SW480 (cell line): ENCODE data around the gene GSTA2.
"Not testable (repeated sequence)": the region's sequence is repeated elsewhere in the genome, so short reads cannot be mapped to it uniquely, and the experiment has no call there.

Experiments
- DNase-seq: peaks from one replicate; pipeline ENCODE4 v3.0.0-alpha.2; 2016; ENCODE audit warnings: low spot score

Gene GSTA2

GRCh38 chr6:52763322-52763916 is at the start of gene GSTA2:
GSTA2 (minus strand) TSS chr6:52763475; CDS start chr6:52757947, 5,528 bp downstream.
- not testable (repeated sequence) for DNase-seq

GRCh38 chr6:52809777-52810176 is 46.5 kb upstream of the GSTA2 start:
- not testable (repeated sequence) for DNase-seq

- DNase-seq: no peak
These were observed 45.4 kb upstream of the GSTA2 start for GRCh38 chr6:52808660-52809059.

GRCh38 chr6:52803668-52804255 is 40.5 kb upstream of the GSTA2 start, which contains the start of gene GSTA1:
GSTA1 (minus strand) TSS chr6:52803816; CDS start chr6:52799267, 4,549 bp downstream.
- DNase-seq: not testable (repeated sequence)

- DNase-seq: no peak
These were observed 39.5 kb upstream of the GSTA2 start for GRCh38 chr6:52802806-52803205.

- no peak for DNase-seq
These were observed 38.0 kb upstream of the GSTA2 start for GRCh38 chr6:52801188-52801841.

- not testable (repeated sequence) for DNase-seq
These were observed 36.0 kb upstream of the GSTA2 start for GRCh38 chr6:52799272-52799671.

- DNase-seq: not testable (repeated sequence)
These were observed 31.1 kb upstream of the GSTA2 start for GRCh38 chr6:52794366-52794765.

- no peak for DNase-seq
These were observed 27.6 kb upstream of the GSTA2 start for GRCh38 chr6:52790861-52791260.

GRCh38 chr6:52789658-52790057 is 26.4 kb upstream of the GSTA2 start:
- DNase-seq: not testable (repeated sequence)

GRCh38 chr6:52788478-52788877 is 25.2 kb upstream of the GSTA2 start:
- no peak for DNase-seq

- DNase-seq: no peak
These were observed 24.6 kb upstream of the GSTA2 start for GRCh38 chr6:52787917-52788316.

- DNase-seq: no peak
These were observed 23.1 kb upstream of the GSTA2 start for GRCh38 chr6:52786249-52786956.

GRCh38 chr6:52782696-52783274 is 19.5 kb upstream of the GSTA2 start:
- DNase-seq: not testable (repeated sequence)

GRCh38 chr6:52782209-52782608 is 18.9 kb upstream of the GSTA2 start:
- DNase-seq: not testable (repeated sequence)

- no peak for DNase-seq
These were observed 16.0 kb upstream of the GSTA2 start for GRCh38 chr6:52779237-52779636.

- DNase-seq: not testable (repeated sequence)
These were observed 13.6 kb upstream of the GSTA2 start for GRCh38 chr6:52776711-52777351.

- DNase-seq: not testable (repeated sequence)
These were observed 6.1 kb upstream of the GSTA2 start for GRCh38 chr6:52769399-52769798.

- DNase-seq: not testable (repeated sequence)
These were observed 4.4 kb upstream of the GSTA2 start for GRCh38 chr6:52767658-52768057.

GRCh38 chr6:52761673-52762491 is 1.4 kb downstream of the GSTA2 start:
- DNase-seq: not testable (repeated sequence)
